GM12892 (cell line): ENCODE results near the gene COPS9.

Source experiments
- DNase-seq: peaks from one replicate; pipeline ENCODE4 v3.0.0; 2011; ENCODE audit not compliant: insufficient read length
- FAIRE-seq: peaks from 2 replicates; lab custom pipeline; 2011; peaks lifted over from hg19 to GRCh38; lab: Jason Lieb, UNC
- POLR2A ChIP-seq: IDR thresholded peaks from 2 replicates; pipeline ENCODE4 v1.6.1; 2011; ENCODE audit warnings: low read depth, low read length, control low read depth
- POLR2AphosphoS5 ChIP-seq: IDR thresholded peaks from 2 replicates; pipeline ENCODE4 v1.6.1; 2011; ENCODE audit warnings: low read depth, low read length, control low read depth
- TAF1 ChIP-seq: IDR thresholded peaks from 2 replicates; pipeline ENCODE4 v1.6.1; 2011; ENCODE audit warnings: low read depth, mild to moderate bottlenecking, control low read depth, low read length, borderline replicate concordance

Gene COPS9

GRCh38 chr2:240109386-240109785 lies 26.7 kb downstream of the COPS9 start:
- FAIRE-seq (no peak), DNase-seq (no peak)
- TF ChIP-seq POLR2A (no peak), TAF1 (no peak), POLR2AphosphoS5 (no peak)

GRCh38 chr2:240107477-240107796 lies 28.7 kb downstream of the COPS9 start:
- no peak for TF ChIP-seq POLR2AphosphoS5
- TF ChIP-seq TAF1: no peak
- TF ChIP-seq POLR2A: no peak
- no peak for FAIRE-seq
- no peak for DNase-seq

GRCh38 chr2:240106765-240107476 lies 29.2 kb downstream of the COPS9 start:
- FAIRE-seq: no peak
- TF ChIP-seq TAF1 (no peak), POLR2A (no peak), POLR2AphosphoS5 (no peak)
- no peak for DNase-seq

- FAIRE-seq: no peak
- no peak for DNase-seq
Measured at GRCh38 chr2:240105982-240106381, 30.1 kb downstream of the COPS9 start.

GRCh38 chr2:240103136-240103535 lies 33.0 kb downstream of the COPS9 start:
- TF ChIP-seq POLR2AphosphoS5: no peak
- no peak for TF ChIP-seq TAF1
- no peak for TF ChIP-seq POLR2A
- FAIRE-seq: no peak
- no peak for DNase-seq

More at GRCh38 chr2:240105982-240106381, 30.1 kb downstream of the COPS9 start:
- TF ChIP-seq POLR2A: no peak
- no peak for TF ChIP-seq POLR2AphosphoS5
- TF ChIP-seq TAF1: no peak

- no peak for TF ChIP-seq POLR2AphosphoS5
- TF ChIP-seq POLR2A: no peak
- no peak for TF ChIP-seq TAF1
- DNase-seq: no peak
- no peak for FAIRE-seq
Measured at GRCh38 chr2:240098349-240098748, 37.8 kb downstream of the COPS9 start.

GRCh38 chr2:240095556-240096523 lies 40.3 kb downstream of the COPS9 start:
- FAIRE-seq: no peak
- TF ChIP-seq POLR2A (no peak), TAF1 (no peak), POLR2AphosphoS5 (no peak)
- DNase-seq: no peak

- no peak for DNase-seq
- no peak for FAIRE-seq
- TF ChIP-seq TAF1 (no peak), POLR2A (no peak), POLR2AphosphoS5 (no peak)
Measured at GRCh38 chr2:240089306-240089705, 46.8 kb downstream of the COPS9 start.

GRCh38 chr2:240086563-240086962 lies 49.5 kb downstream of the COPS9 start:
- TF ChIP-seq POLR2A (no peak), POLR2AphosphoS5 (no peak), TAF1 (no peak)
- no peak for DNase-seq
- FAIRE-seq: no peak
